HepG2 (cell line): Measurements from ENCODE around the gene CSNK2A1. TPM values are rescaled to one million over a fixed set of nuclear protein-coding genes. Genes with fewer than 3 reads are reported as not detected.

ENCODE experiments used
- ATAC-seq: fragments of 200-7000 bp; cut with Tn5 transposase; 3 replicates; pipeline ENCODE4 v1.9.1; 2020; ENCODE audit warnings: mild to moderate bottlenecking, moderate library complexity
- BruUV-seq: library from RNA; stranded (reverse); fragments of 400-500 nt; replicated peaks from 2 replicates; lab custom pipeline; 2021; lab: Mats Ljungman, UMichigan
- CTCF ChIA-PET: fragments of 300-600 bp; formaldehyde crosslinking; extraction: SDS; loops from one replicate; lab custom pipeline; 2021; ENCODE audit warnings: low total read pairs, inconsistent platforms, low intra/inter-chr PET ratio; lab: Yijun Ruan, JAX
- POLR2A ChIA-PET: fragments of 350-600 bp; sonication (Branson Sonifier 250); formaldehyde crosslinking; loops from one replicate; lab custom pipeline; 2020; ENCODE audit warnings: antibody characterized with exemption, inconsistent platforms; lab: Yijun Ruan, JAX
- DNase-seq: peaks from one replicate; pipeline ENCODE4 v3.0.0-alpha.2; 2015; ENCODE audit warnings: low spot score
- FAIRE-seq: peaks from 3 replicates; lab custom pipeline; 2011; peaks lifted over from hg19 to GRCh38; lab: Jason Lieb, UNC
- H2AFZ ChIP-seq: one replicate; pipeline ENCODE4 v1.6.1; 2011; ENCODE audit warnings: low read length, inconsistent platforms
- H3K27ac ChIP-seq: fragments of 300-600 bp; 3 replicates; pipeline ENCODE4 v1.8.0; 2011; ENCODE audit warnings: mixed run types, mild to moderate bottlenecking, mixed read lengths, low read length, inconsistent platforms; ENCODE audit not compliant: insufficient read depth; ENCODE audit errors: extremely low read length
- H3K27me3 ChIP-seq, 2 experiments: fragments of 200-600 bp in 1 of 2; 2 replicates in 1 of 2; 3 replicates in 1 of 2; pipeline versions ENCODE4 v1.6.0 to v1.8.0; 2011; ENCODE audit warnings: low read length in 2 of 2, mild to moderate bottlenecking in 2 of 2, moderate library complexity in 2 of 2, inconsistent platforms in 1 of 2; ENCODE audit not compliant: insufficient read depth in 2 of 2, control insufficient read depth in 1 of 2
- H3K36me3 ChIP-seq, 2 experiments: fragments of 200-600 bp in 1 of 2; replicated peaks in 1 of 2; 2 replicates in 1 of 2; 3 replicates in 1 of 2; pipeline versions ENCODE4 v1.5.1 to v1.8.0; 2011; ENCODE audit warnings: low read length in 2 of 2, inconsistent platforms in 1 of 2; ENCODE audit not compliant: insufficient read depth in 2 of 2, control insufficient read depth in 1 of 2
- H3K4me1 ChIP-seq: 2 replicates; pipeline ENCODE4 v1.5.1; 2012; ENCODE audit warnings: low read length, inconsistent platforms; ENCODE audit not compliant: insufficient read depth
- H3K4me2 ChIP-seq: 2 replicates; pipeline ENCODE4 v1.6.0; 2011; ENCODE audit warnings: low read depth, low read length, inconsistent platforms
- H3K4me3 ChIP-seq, 3 experiments: fragments of 200-600 bp in 1 of 3; sonication (generic), shearing (Covaris generic) in 1 of 3; replicated peaks in 1 of 3; 2 replicates each; pipeline ENCODE4 v1.5.1; 2011 to 2016; ENCODE audit warnings: low read length in 3 of 3, inconsistent platforms in 2 of 3, low read depth in 2 of 3, mild to moderate bottlenecking in 2 of 3, control low read depth in 1 of 3, mixed read lengths in 1 of 3; ENCODE audit not compliant: insufficient read depth in 1 of 3
- H3K79me2 ChIP-seq: one replicate; pipeline ENCODE4 v1.6.1; 2011; ENCODE audit warnings: low read length, inconsistent platforms; ENCODE audit not compliant: insufficient read depth
- H3K9ac ChIP-seq: 2 replicates; pipeline ENCODE4 v1.6.0; 2011; ENCODE audit warnings: mild to moderate bottlenecking, low read depth, low read length, inconsistent platforms; ENCODE audit not compliant: insufficient read depth
- H3K9me3 ChIP-seq: 2 replicates; pipeline ENCODE4 v1.5.1; 2012; ENCODE audit warnings: mild to moderate bottlenecking, low read length
- H4K20me1 ChIP-seq: 2 replicates; pipeline ENCODE4 v1.6.0; 2011; ENCODE audit warnings: inconsistent platforms, mild to moderate bottlenecking, low read length, moderate library complexity; ENCODE audit not compliant: insufficient read depth
- IKZF4 ChIP-seq: sonication (generic); formaldehyde crosslinking; IDR thresholded peaks from 2 replicates; pipeline ENCODE4 v1.5.1; 2020; ENCODE audit warnings: borderline replicate concordance, mild to moderate bottlenecking, low read depth, missing genetic modification reagents; ENCODE audit errors: not compliant biosample characterization
- KLF11 ChIP-seq: IDR thresholded peaks from 2 replicates; pipeline ENCODE4 v1.6.1; 2016; ENCODE audit warnings: missing compliant biosample characterization
- NR3C1 ChIP-seq: sonication (generic); formaldehyde crosslinking; IDR thresholded peaks from 2 replicates; pipeline ENCODE4 v1.4.0; 2020; ENCODE audit warnings: missing genetic modification reagents
- SRSF1 ChIP-seq: fragments of 200-400 bp; formaldehyde crosslinking; optimal IDR thresholded peaks from 2 replicates; pipeline ENCODE3; 2017; ENCODE audit warnings: mild to moderate bottlenecking, low read depth, low read length, moderate library complexity
- TRIM24 ChIP-seq: sonication (generic); formaldehyde crosslinking; IDR thresholded peaks from 2 replicates; pipeline ENCODE4 v1.8.0; 2022; ENCODE audit warnings: mild to moderate bottlenecking, missing genetic modification reagents
- ZNF382 ChIP-seq: sonication (generic); formaldehyde crosslinking; IDR thresholded peaks from 2 replicates; pipeline ENCODE4 v1.5.0; 2020; ENCODE audit warnings: missing genetic modification reagents, mild to moderate bottlenecking, borderline replicate concordance
- ZNF430 ChIP-seq: sonication (generic); formaldehyde crosslinking; IDR thresholded peaks from 2 replicates; pipeline ENCODE4 v1.9.0; 2021; ENCODE audit warnings: mild to moderate bottlenecking, missing genetic modification reagents
- WGBS: methylation state at CpG from one replicate; pipeline ENCODE4 v1.1.6; 2017; ENCODE audit warnings: low lambda C conversion rate; 5-methylcytosine and 5-hydroxymethylcytosine counted together
- in situ Hi-C: cut with HindIII; loops from 2 replicates; pipeline ENCODE4 v1.10.0; 2017; ENCODE audit warnings: low pct_unique_long_range_greater_than_20kb; ENCODE audit not compliant: extremely low pct_ligation_motif_present
- intact Hi-C: fragments of 100-400 bp; cut with micrococcal nuclease; formaldehyde crosslinking; loops from one replicate; pipeline ENCODE4 v1.10.0; 2022; ENCODE audit not compliant: unreplicated experiment
- polyA plus RNA-seq, 8 experiments: library from polyadenylated mRNA; depleted of rRNA in 3 of 8; stranded (reverse) in 7 of 8; unstranded in 1 of 8; fragments of >200 nt; fragmentation: Illumina TruSeq in 4 of 8; extraction: Trizol in 4 of 8; gene quantifications; 2 replicates each; pipeline versions ENCODE4 v1.2.1 to v1.2.3, GENCODE V29; 2011 to 2016; ENCODE audit warnings: low read depth in 4 of 8, missing spikeins in 1 of 8, mixed read lengths in 1 of 8; ENCODE audit not compliant: insufficient read depth in 1 of 8
- total RNA-seq, 5 experiments: library from RNA; depleted of rRNA; stranded (reverse); fragments of >200 nt; fragmentation: Illumina TruSeq; extraction: Trizol; gene quantifications; 2 replicates each; pipeline ENCODE4 v1.2.3, GENCODE V29; 2016; ENCODE audit warnings: low read depth in 1 of 5
- TF ChIP-seq, protein P1 (sequence below), 2 experiments: sonication (generic) in 1 of 2; formaldehyde crosslinking in 1 of 2; IDR thresholded peaks; 2 replicates each; pipeline versions ENCODE4 v1.4.0 to v1.6.1; 2016 to 2020; ENCODE audit warnings: borderline replicate concordance in 1 of 2, low read depth in 1 of 2, mild to moderate bottlenecking in 1 of 2, missing genetic modification reagents in 1 of 2
- TF ChIP-seq, protein P2 (sequence below): sonication (generic); formaldehyde crosslinking; IDR thresholded peaks from 2 replicates; pipeline ENCODE4 v1.4.0; 2020; ENCODE audit warnings: missing genetic modification reagents
- TF ChIP-seq, protein P3 (sequence below): sonication (generic); formaldehyde crosslinking; IDR thresholded peaks from 2 replicates; pipeline ENCODE4 v1.5.0; 2020; ENCODE audit warnings: mild to moderate bottlenecking, low read depth, missing genetic modification reagents, borderline replicate concordance
- TF ChIP-seq, protein P4 (sequence below): IDR thresholded peaks from 2 replicates; pipeline ENCODE4 v1.6.1; 2012; ENCODE audit warnings: inconsistent platforms

CSNK2A1 gene
- total and polyA plus RNA-seq, 2 of the 13 experiments (the other 11 are each of a cell fraction or from before 2014, with no cell fraction given): 153 to 231 TPM

DNA sequence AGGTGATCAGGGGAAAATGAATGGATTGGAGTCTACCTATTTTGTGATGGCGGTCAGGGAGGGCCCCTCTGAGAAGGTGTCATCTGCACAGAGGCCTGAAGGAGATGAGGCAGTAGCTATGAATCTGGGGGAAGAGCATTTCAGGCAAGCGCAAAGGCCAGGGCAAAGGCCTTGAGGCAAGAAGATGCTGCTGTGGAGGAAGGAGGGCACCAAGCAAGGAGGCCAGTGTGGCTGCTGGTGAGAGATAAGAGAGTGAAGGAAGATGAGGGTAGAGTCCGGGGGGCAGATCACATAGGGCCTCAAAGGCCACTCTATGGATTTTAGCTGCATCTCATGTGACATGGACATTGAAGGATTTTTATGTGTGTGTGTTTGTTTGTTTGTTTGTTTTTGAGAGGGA is 20.6 kb upstream of the CSNK2A1 start:
- ATAC-seq: no peak
- H3K4me1 ChIP-seq: no peaks in the 10 kb centered on the region

More for the DNA sequence above, 20.6 kb upstream of the CSNK2A1 start:
- Histone ChIP-seq H3K79me2 (no peaks in the 10 kb centered on the region), H4K20me1 (no peaks in the 10 kb centered on the region), H3K4me3 (no peak overlapping the region), H3K4me2 (no peak overlapping the region), H3K36me3 (no peaks in the 10 kb centered on the region), H3K9ac (no peak overlapping the region), H2AFZ (no peak overlapping the region), H3K27ac (no peak overlapping the region), H3K9me3 (no peaks in the 10 kb centered on the region), H3K27me3 (peaks cover 7 to 61% of the 10 kb centered on the region in 2 experiments; a peak in 4 of 5 replicates)
- intact Hi-C loops: no loop called here
- ChIA-PET POLR2A (no interaction called here), CTCF (no interaction called here)
- no TSS peak for BruUV-seq
- FAIRE-seq (no peak), DNase-seq (no peak)
- in situ Hi-C loops: loop anchor here (5.0 kb wide), 2 partner anchors 83 to 173 kb away; no protein-coding TSS in a partner anchor
- WGBS: 46% methylated on average over 3 of the region's 3 CpGs
- TF ChIP-seq IKZF4 (no peak), SRSF1 (no peak), ZNF382 (CRISPR knock-in tag) (no peak), ZNF430 (no peak), TRIM24 (no peak), NR3C1 (CRISPR knock-in tag) (no peak), KLF11 (CRISPR knock-in tag) (no peak)
- TF ChIP-seq, protein P1, sequence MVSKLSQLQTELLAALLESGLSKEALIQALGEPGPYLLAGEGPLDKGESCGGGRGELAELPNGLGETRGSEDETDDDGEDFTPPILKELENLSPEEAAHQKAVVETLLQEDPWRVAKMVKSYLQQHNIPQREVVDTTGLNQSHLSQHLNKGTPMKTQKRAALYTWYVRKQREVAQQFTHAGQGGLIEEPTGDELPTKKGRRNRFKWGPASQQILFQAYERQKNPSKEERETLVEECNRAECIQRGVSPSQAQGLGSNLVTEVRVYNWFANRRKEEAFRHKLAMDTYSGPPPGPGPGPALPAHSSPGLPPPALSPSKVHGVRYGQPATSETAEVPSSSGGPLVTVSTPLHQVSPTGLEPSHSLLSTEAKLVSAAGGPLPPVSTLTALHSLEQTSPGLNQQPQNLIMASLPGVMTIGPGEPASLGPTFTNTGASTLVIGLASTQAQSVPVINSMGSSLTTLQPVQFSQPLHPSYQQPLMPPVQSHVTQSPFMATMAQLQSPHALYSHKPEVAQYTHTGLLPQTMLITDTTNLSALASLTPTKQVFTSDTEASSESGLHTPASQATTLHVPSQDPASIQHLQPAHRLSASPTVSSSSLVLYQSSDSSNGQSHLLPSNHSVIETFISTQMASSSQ (IDR thresholded peaks at IDR 0.05; ENCODE audit: low read depth): no peak
- TF ChIP-seq, protein P1 (CRISPR knock-in tag; IDR thresholded peaks at IDR 0.05; ENCODE audit: borderline replicate concordance): no peak
- TF ChIP-seq, protein P2, sequence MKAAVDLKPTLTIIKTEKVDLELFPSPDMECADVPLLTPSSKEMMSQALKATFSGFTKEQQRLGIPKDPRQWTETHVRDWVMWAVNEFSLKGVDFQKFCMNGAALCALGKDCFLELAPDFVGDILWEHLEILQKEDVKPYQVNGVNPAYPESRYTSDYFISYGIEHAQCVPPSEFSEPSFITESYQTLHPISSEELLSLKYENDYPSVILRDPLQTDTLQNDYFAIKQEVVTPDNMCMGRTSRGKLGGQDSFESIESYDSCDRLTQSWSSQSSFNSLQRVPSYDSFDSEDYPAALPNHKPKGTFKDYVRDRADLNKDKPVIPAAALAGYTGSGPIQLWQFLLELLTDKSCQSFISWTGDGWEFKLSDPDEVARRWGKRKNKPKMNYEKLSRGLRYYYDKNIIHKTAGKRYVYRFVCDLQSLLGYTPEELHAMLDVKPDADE (CRISPR knock-in tag): no peak
- TF ChIP-seq, protein P3, sequence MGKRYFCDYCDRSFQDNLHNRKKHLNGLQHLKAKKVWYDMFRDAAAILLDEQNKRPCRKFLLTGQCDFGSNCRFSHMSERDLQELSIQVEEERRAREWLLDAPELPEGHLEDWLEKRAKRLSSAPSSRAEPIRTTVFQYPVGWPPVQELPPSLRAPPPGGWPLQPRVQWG (CRISPR knock-in tag): no peak
- TF ChIP-seq, protein P4, sequence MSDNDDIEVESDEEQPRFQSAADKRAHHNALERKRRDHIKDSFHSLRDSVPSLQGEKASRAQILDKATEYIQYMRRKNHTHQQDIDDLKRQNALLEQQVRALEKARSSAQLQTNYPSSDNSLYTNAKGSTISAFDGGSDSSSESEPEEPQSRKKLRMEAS: no peak
